Caco-2 (cell line): ENCODE data around the gene ARSB. TPM values are rescaled to one million over a fixed set of nuclear protein-coding genes. Genes with fewer than 3 reads are reported as not detected.

Source experiments
- BruUV-seq: library from RNA; stranded (reverse); fragments of 400-500 nt; replicated peaks from 2 replicates; lab custom pipeline; 2021; lab: Mats Ljungman, UMichigan
- CTCF ChIA-PET: fragments of 300-600 bp; sonication (Branson Sonifier 250); formaldehyde crosslinking; loops from one replicate; lab custom pipeline; 2022; ENCODE audit warnings: antibody characterized with exemption; lab: Charles Lee
- POLR2A ChIA-PET: fragments of 300-600 bp; sonication (Branson Sonifier 250); formaldehyde crosslinking; loops from one replicate; lab custom pipeline; 2022; ENCODE audit warnings: antibody characterized with exemption; lab: Charles Lee
- DNase-seq, 2 experiments: peaks; one replicate each; pipeline versions ENCODE4 v3.0.0 to v3.0.0-alpha.2; 2020 to 2022
- H3K27me3 ChIP-seq: replicated peaks from 2 replicates; pipeline ENCODE4 v1.6.0; 2011; ENCODE audit warnings: low read length; ENCODE audit not compliant: control insufficient read depth, insufficient read depth
- H3K36me3 ChIP-seq: 2 replicates; pipeline ENCODE4 v1.5.1; 2011; ENCODE audit warnings: low read length; ENCODE audit not compliant: control insufficient read depth, insufficient read depth
- H3K4me1 ChIP-seq: fragments of 250-450 bp; sonication (Bioruptor Pico); 2 replicates; pipeline ENCODE4 v1.5.1; 2020; ENCODE audit warnings: mild to moderate bottlenecking
- H3K4me3 ChIP-seq: 2 replicates; pipeline ENCODE4 v1.5.1; 2011; ENCODE audit warnings: low read depth, mild to moderate bottlenecking, control low read depth, low read length
- H3K9me3 ChIP-seq: fragments of 250-450 bp; sonication (Bioruptor Pico); 2 replicates; pipeline ENCODE4 v1.5.1; 2020; ENCODE audit warnings: mild to moderate bottlenecking, moderate library complexity
- H3K27ac Mint-ChIP-seq: one replicate; pipeline ENCODE4 v1.8.0; 2022; ENCODE audit warnings: mixed read lengths; ENCODE audit not compliant: unreplicated experiment
- H3K27me3 Mint-ChIP-seq: one replicate; pipeline ENCODE4 v1.8.0; 2022; ENCODE audit warnings: mixed read lengths; ENCODE audit not compliant: insufficient read depth, unreplicated experiment
- H3K36me3 Mint-ChIP-seq: one replicate; pipeline ENCODE4 v1.8.0; 2022; ENCODE audit warnings: mild to moderate bottlenecking, mixed read lengths; ENCODE audit not compliant: insufficient read depth, unreplicated experiment
- H3K4me1 Mint-ChIP-seq: one replicate; pipeline ENCODE4 v1.8.0; 2022; ENCODE audit warnings: low read depth, mixed read lengths; ENCODE audit not compliant: unreplicated experiment
- H3K4me3 Mint-ChIP-seq: one replicate; pipeline ENCODE4 v1.8.0; 2022; ENCODE audit warnings: mild to moderate bottlenecking, moderate library complexity, mixed read lengths; ENCODE audit not compliant: unreplicated experiment
- H3K9me3 Mint-ChIP-seq: one replicate; pipeline ENCODE4 v1.8.0; 2022; ENCODE audit warnings: mixed read lengths; ENCODE audit not compliant: unreplicated experiment
- CTCF ChIP-seq, 2 experiments: fragments of 200-600 bp in 1 of 2; IDR thresholded peaks; 1 replicate in 1 of 2; 2 replicates in 1 of 2; pipeline versions ENCODE4 v1.5.1 to v1.8.0; 2011 to 2022; ENCODE audit warnings: antibody characterized with exemption in 1 of 2, control low read depth in 1 of 2, inconsistent platforms in 1 of 2, low read depth in 1 of 2, low read length in 1 of 2, mild to moderate bottlenecking in 1 of 2, moderate library complexity in 1 of 2; ENCODE audit not compliant: insufficient read depth in 1 of 2, severe bottlenecking in 1 of 2, unreplicated experiment in 1 of 2
- intact Hi-C: fragments of 100-400 bp; cut with micrococcal nuclease; formaldehyde crosslinking; loops from one replicate; pipeline ENCODE4 v1.10.0; 2022; ENCODE audit not compliant: unreplicated experiment
- total RNA-seq: library from RNA; stranded (reverse); gene quantifications from 2 replicates; pipeline ENCODE4 v1.2.3, GENCODE V29; 2022

Gene ARSB
- total RNA-seq, 1 experiment from 2014 or later, result 17.4 TPM

- Histone ChIP-seq H3K9me3 (no peaks in the 10 kb centered on the region; the same call in 1 of the 2 replicates), H3K27me3 (no peaks in the 10 kb centered on the region), H3K4me3 (no peak overlapping the region), H3K36me3 (no peaks in the 10 kb centered on the region; the same call in 1 of the 2 replicates), H3K4me1 (no peaks in the 10 kb centered on the region)
- no peak for TF ChIP-seq CTCF (IDR thresholded peaks at IDR 0.05; ENCODE audit: insufficient read depth in 1 of 2, low read depth in 1 of 2, low read length in 1 of 2, severe bottlenecking in 1 of 2, unreplicated experiment in 1 of 2)
- Mint-ChIP-seq H3K27me3 (no peaks in the 10 kb centered on the region), H3K4me3 (no peak overlapping the region), H3K27ac (no peak overlapping the region), H3K4me1 (peaks cover 7% of the 10 kb centered on the region), H3K36me3 (no peaks in the 10 kb centered on the region), H3K9me3 (no peaks in the 10 kb centered on the region)
- intact Hi-C loops, result no loop called here
- ChIA-PET CTCF (no interaction called here), POLR2A (no interaction called here)
- no peak for DNase-seq
- no TSS peak for BruUV-seq
Measured at GRCh38 chr5:78824831-78825281, 160.3 kb downstream of the ARSB start.

- POLR2A ChIA-PET, result no interaction called here
- intact Hi-C loops, result no loop called here
- H3K36me3 Mint-ChIP-seq, result no peaks in the 10 kb centered on the region
- no peaks in the 10 kb centered on the region for H3K4me1 Mint-ChIP-seq
- no peaks in the 10 kb centered on the region for H3K9me3 Mint-ChIP-seq
- Histone ChIP-seq H3K36me3 (no peaks in the 10 kb centered on the region), H3K4me1 (no peaks in the 10 kb centered on the region), H3K27me3 (no peaks in the 10 kb centered on the region), H3K9me3 (no peaks in the 10 kb centered on the region), H3K4me3 (no peak overlapping the region)
- BruUV-seq, result no TSS peak
- no peak for TF ChIP-seq CTCF (IDR thresholded peaks at IDR 0.05; ENCODE audit: insufficient read depth in 1 of 2, low read depth in 1 of 2, low read length in 1 of 2, severe bottlenecking in 1 of 2, unreplicated experiment in 1 of 2)
- H3K27ac Mint-ChIP-seq, result no peak overlapping the region
- H3K27me3 Mint-ChIP-seq, result no peaks in the 10 kb centered on the region
- no peak overlapping the region for H3K4me3 Mint-ChIP-seq
- CTCF ChIA-PET, result interaction anchor here (0.6 kb wide), 2 partner anchors 10 to 841 kb away, joined by 3 to 4 read pairs; no protein-coding TSS in a partner anchor
- DNase-seq, result no peak
Measured at GRCh38 chr5:78823196-78823595, 161.9 kb downstream of the ARSB start.

GRCh38 chr5:78821536-78822021 lies 163.5 kb downstream of the ARSB start:
- Histone ChIP-seq H3K4me1 (no peaks in the 10 kb centered on the region), H3K36me3 (no peaks in the 10 kb centered on the region), H3K27me3 (no peaks in the 10 kb centered on the region), H3K4me3 (no peak overlapping the region), H3K9me3 (no peaks in the 10 kb centered on the region)
- POLR2A ChIA-PET, result no interaction called here
- CTCF ChIA-PET, result no interaction called here
- no peak for DNase-seq
- intact Hi-C loops, result no loop called here
- H3K27me3 Mint-ChIP-seq, result no peaks in the 10 kb centered on the region
- H3K27ac Mint-ChIP-seq, result no peak overlapping the region
- peaks cover 4% of the 10 kb centered on the region for H3K36me3 Mint-ChIP-seq
- TF ChIP-seq CTCF (IDR thresholded peaks at IDR 0.05; ENCODE audit: insufficient read depth in 1 of 2, low read depth in 1 of 2, low read length in 1 of 2, severe bottlenecking in 1 of 2, unreplicated experiment in 1 of 2), result no peak
- H3K4me1 Mint-ChIP-seq, result no peaks in the 10 kb centered on the region
- BruUV-seq, result no TSS peak
- no peak overlapping the region for H3K4me3 Mint-ChIP-seq
- H3K9me3 Mint-ChIP-seq, result no peaks in the 10 kb centered on the region
